22Rv1 (cell line): Measurements from ENCODE around the gene AGRN.

Experiments
- H3K27ac ChIP-seq: fragments of 450-650 bp; 2 replicates; pipeline ENCODE4 v1.5.1; 2017
- ZFX ChIP-seq: fragments of 450-650 bp; IDR thresholded peaks from 2 replicates; pipeline ENCODE4 v1.6.1; 2017; ENCODE audit warnings: antibody characterized with exemption, borderline replicate concordance
- TF ChIP-seq, protein P1 (sequence below): fragments of 450-650 bp; IDR thresholded peaks from 2 replicates; pipeline ENCODE4 v1.5.1; 2017; ENCODE audit warnings: mild to moderate bottlenecking

The AGRN gene

DNA sequence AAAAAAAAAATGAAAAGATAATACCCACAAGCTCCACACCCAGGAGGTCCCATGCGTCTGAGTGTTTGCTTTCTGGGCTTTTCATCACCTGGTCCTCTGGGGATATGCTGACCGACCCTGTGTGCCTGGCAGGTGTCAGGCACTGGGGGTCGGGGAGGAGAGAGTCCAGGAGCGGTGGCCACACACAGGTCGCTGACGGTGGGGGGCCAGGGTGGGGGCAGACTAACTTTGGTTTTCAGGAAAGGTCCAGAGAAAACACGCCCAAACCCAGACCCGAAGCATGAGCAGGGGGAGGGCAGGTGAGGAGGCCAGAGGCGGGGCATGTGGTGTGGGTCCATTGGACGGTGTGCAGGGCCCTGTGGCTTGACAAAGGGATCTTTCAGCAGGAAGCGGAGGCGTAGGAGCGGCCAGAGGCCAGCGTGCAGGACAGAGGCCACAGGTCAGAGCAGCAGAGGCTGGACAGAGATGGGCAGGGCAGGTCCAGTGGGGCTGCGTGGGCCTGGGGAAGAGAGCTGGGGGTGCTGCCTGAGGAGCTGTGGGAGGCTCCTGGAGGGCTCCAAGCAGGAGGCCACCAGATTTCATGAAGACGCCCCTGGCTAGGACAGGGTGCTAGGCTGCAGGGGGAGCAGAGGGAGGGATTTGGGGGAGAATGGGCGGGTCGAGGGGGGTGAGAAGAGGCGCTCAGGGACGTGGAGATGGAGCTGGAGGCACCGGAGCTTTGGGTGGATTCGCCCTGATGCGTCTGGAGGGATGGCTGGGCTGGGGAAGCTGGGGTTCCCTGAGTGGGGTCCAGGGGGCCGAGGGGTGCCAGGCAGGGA lies 38.4 kb downstream of the AGRN start:
- no peak overlapping the region for H3K27ac ChIP-seq
- no peak for TF ChIP-seq ZFX
- TF ChIP-seq, protein P1, sequence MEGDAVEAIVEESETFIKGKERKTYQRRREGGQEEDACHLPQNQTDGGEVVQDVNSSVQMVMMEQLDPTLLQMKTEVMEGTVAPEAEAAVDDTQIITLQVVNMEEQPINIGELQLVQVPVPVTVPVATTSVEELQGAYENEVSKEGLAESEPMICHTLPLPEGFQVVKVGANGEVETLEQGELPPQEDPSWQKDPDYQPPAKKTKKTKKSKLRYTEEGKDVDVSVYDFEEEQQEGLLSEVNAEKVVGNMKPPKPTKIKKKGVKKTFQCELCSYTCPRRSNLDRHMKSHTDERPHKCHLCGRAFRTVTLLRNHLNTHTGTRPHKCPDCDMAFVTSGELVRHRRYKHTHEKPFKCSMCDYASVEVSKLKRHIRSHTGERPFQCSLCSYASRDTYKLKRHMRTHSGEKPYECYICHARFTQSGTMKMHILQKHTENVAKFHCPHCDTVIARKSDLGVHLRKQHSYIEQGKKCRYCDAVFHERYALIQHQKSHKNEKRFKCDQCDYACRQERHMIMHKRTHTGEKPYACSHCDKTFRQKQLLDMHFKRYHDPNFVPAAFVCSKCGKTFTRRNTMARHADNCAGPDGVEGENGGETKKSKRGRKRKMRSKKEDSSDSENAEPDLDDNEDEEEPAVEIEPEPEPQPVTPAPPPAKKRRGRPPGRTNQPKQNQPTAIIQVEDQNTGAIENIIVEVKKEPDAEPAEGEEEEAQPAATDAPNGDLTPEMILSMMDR = no peak

DNA sequence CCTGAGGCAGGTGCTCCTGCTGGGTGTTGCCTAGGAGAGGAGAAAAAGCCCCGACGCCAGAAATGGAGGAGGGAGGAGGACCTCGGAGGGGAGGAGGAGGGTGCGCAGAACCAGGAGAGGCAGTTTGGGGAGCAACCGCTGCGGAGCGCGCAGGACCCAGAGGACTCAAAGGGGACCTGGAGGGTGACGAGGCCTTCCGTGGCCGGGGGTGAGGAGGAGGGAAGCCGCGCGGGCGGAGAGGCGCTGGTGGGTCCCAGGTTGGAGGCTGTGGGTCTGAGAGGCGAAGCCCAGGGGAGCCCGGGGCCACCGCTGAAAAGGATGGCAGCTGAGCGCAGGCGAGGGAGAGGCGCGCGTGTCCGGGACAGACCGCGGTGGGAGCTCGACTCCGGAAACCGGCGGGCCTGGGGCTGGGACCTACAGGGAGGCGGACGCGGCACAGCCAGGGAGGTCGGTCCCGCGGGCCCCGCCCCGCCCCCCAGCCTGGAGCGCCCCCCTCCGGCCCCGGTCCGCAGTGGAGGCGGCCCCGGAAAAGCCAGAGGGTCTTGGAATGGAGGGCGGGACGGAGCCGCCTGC lies 39.1 kb downstream of the AGRN start:
- no peak for TF ChIP-seq ZFX
- TF ChIP-seq, protein P1 = peak; percentile 89
- H3K27ac ChIP-seq = no peak overlapping the region; the same call in 1 of the 2 replicates

DNA sequence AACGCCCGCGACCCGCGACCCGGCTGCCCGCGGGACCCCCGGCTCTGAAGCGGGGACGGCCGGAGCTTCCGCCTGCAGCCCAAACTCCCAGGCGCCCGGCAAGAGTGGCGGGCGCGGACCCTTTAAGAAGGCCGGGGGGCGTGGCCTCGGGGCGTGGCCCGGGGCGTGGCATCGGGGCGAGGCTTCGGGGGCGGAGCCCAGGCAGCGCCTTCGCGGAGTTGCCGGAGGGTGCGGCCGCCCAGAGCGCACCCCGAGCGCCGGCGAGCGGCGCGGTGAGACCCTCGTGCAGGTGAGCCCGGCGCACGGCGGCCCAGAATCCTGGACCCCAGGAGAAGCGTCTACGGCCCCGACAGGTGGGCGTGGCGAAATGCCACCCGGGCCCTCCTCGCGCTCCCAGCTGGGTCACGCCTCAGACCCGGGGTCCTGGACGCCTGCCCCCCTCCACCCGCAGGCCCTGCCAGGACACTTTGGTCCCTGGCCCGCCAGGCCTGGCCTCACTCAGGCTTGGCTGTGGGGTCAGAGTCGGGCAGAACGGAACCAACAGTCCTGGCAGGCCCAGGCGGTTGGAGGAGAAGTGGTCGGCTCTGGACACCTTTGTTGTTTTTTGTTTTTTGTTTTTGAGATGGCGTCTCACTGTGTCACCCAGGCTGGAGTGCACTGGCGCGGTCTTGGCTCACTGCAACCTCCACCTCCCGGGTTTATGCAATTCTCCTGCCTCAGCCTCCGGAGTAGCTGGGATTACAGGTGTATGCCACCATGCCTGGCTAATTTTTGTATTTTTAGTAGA lies 39.8 kb downstream of the AGRN start:
- no peak overlapping the region; the same call in 1 of the 2 replicates for H3K27ac ChIP-seq
- no peak for TF ChIP-seq ZFX
- TF ChIP-seq, protein P1 = peak; percentile 71

DNA sequence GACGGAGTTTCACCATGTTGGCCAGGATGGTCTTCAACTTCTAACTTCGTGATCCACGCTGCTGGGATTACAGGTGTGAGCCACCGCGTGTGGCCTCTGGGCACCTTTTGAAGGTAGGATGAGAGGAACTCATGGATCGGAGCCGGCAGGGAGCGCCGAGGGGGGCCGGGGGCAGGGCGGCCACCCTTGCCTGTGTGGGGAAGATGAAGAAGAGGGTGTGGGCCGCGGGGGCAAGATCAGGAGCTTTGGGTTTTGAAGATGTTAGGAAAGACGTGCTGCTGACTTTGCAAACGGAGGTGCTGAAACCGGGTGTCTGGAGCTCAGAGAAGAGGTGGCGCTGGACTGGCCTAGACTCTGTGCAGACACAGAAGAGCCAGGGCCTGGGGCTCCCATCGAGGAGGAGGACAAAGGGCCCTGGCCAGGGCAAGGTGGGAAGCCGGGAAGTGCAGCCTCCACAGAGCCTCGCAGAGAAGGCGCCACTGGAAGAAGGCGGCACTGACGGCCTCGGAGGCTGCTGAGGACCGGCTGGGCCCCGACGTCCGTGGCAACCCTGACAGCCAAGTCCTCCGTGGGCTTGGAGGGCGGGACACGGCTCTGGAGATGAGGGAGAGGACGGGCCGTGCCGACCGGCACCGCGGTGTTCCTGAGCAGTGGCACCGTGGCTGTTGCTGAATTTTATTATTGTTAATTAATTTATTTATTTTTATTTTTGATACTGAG lies 40.5 kb downstream of the AGRN start:
- no peak overlapping the region for H3K27ac ChIP-seq
- TF ChIP-seq ZFX = no peak
- TF ChIP-seq, protein P1 = no peak

DNA sequence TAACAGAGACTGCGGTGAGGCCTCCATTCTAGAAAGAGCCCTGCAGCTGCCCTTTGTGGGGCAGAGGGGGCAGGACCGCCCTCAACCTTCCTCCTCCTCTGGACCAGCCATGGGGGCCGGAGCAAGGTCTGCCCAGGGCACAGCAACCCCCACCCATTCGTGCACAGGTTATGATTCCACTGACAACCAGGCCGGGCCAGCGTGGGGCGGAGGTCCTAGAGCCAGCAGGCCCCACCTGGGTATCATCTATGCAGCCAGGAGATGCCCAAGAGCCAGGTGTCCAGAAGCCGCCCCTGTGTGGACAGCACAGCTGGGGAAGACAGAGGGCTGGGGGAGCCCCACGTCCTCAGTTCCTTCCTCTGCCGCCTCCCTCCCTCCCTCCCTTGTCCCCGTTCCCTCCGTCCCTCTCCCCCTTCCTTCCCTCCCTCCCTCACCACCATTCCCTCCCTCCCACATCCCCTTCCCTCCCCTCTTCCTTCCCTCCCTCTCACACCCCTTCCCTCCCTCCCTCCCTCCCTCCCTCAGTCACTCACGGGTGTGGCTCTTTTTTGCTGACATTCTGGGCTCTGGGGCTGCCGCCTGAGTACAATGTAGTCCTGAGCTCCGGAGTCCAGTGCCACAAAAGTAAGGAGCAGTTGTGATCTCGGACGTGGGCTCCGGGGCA lies 41.9 kb downstream of the AGRN start:
- no peak overlapping the region for H3K27ac ChIP-seq
- TF ChIP-seq, protein P1 = no peak
- no peak for TF ChIP-seq ZFX

DNA sequence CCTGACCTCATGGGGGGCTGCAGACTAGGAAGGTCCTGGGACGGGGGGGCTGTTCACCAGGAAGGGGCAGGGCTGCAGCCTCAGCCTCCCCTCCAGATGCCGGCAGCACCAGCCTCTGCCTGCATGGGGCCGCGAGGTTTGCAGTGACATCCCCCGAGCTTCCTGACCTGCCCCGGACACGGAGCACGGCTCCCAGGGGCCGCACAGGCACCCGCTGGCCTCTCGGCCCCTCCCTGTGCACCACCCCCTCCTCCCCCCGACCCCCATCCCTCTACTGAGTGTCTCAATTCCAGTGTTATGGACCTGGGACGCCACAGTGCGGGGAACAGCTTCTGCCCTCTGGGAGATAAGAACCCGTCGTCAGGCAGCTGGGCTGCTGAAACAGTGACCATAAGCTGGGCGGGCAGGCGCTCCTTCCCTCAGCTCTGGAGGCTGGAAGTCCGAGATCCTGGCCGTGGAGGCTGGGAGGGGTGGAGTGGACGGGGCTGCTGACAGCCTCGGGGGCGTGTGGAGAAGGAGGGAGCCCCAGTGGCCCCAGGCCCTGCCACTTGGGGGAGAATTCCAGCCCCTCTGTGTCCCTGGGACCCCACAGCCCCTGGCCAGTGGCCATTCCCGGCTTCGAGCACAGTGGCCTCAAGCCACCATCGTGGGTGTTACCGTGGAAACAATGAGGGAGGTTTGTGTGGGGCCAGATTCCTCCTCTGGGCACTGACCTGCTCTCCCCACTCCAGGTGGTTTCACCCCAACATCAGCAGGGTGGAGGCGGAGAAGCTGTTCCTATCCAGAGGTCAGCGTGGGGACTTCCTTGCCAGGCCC lies 42.6 kb downstream of the AGRN start:
- H3K27ac ChIP-seq = no peak overlapping the region
- no peak for TF ChIP-seq ZFX
- TF ChIP-seq, protein P1 = no peak
